ENCODE results near the gene SLC44A2.

- no peak for TF ChIP-seq EZH2 (IDR thresholded peaks at IDR 0.05; ENCODE audit: low read depth, unreplicated experiment)
- no peak for TF ChIP-seq ZNF462 (CRISPR knock-in tag; IDR thresholded peaks at IDR 0.05)
Measured at GRCh38 chr19:10611907-10612306, 13.4 kb upstream of the SLC44A2 start.
